Measurements from ENCODE around the gene ADAMTSL1. TPM values are rescaled to one million over a fixed set of nuclear protein-coding genes. Genes with fewer than 3 reads are reported as not detected.

ADAMTSL1 gene
- polyA plus RNA-seq, 1 donor from 2014 or later = 1.1 TPM

GRCh38 chr9:18848657-18849056 is 374.7 kb downstream of the ADAMTSL1 start:
- H3K9me2 ChIP-seq (ENCODE audit: insufficient read depth, low read length) = no peaks in the 10 kb centered on the region
- no peak overlapping the region for H3K4me2 ChIP-seq (ENCODE audit: low read length)
- TF ChIP-seq MXI1 (conservative IDR thresholded peaks at IDR 0.05; ENCODE audit: poor library complexity, severe bottlenecking) (no peak), REST (IDR thresholded peaks at IDR 0.05; ENCODE audit: borderline replicate concordance) (no peak), TAF1 (IDR thresholded peaks at IDR 0.05; ENCODE audit: low read depth) (no peak), RAD21 (conservative IDR thresholded peaks at IDR 0.05) (no peak), SMC3 (conservative IDR thresholded peaks at IDR 0.05; ENCODE audit: poor library complexity) (no peak), EP300 (conservative IDR thresholded peaks at IDR 0.05; ENCODE audit: poor library complexity, severe bottlenecking) (no peak), CTCF (IDR thresholded peaks at IDR 0.05; ENCODE audit: poor library complexity, severe bottlenecking) (no peak), POLR2AphosphoS5 (IDR thresholded peaks at IDR 0.05) (no peak), EZH2 (IDR thresholded peaks at IDR 0.05; ENCODE audit: borderline replicate concordance, insufficient read depth, low read length, poor library complexity, severe bottlenecking) (no peak)
- H4K20me1 ChIP-seq (ENCODE audit: insufficient read depth) = no peaks in the 10 kb centered on the region
- H3K4me3 ChIP-seq (ENCODE audit: low read length) = no peak overlapping the region
- no peak overlapping the region for H2AFZ ChIP-seq (ENCODE audit: low read depth, low read length)
- H3F3A ChIP-seq (ENCODE audit: insufficient read depth, low read length, poor library complexity, severe bottlenecking) = no peaks in the 10 kb centered on the region
- no peak overlapping the region for H3K27ac ChIP-seq (ENCODE audit: low read length)
- no peaks in the 10 kb centered on the region for H3K9me3 ChIP-seq (ENCODE audit: low read length)
- no peaks in the 10 kb centered on the region for H3K36me3 ChIP-seq (ENCODE audit: insufficient read depth, low read length)
- H3K79me2 ChIP-seq (replicated peaks; ENCODE audit: insufficient read depth, low read length) = no peaks in the 10 kb centered on the region
- H3K27me3 ChIP-seq (ENCODE audit: insufficient read depth, low read depth, low read length) = no peaks in the 10 kb centered on the region
- H3K9ac ChIP-seq (ENCODE audit: low read length) = no peak overlapping the region

- Histone ChIP-seq H4K20me1 (ENCODE audit: insufficient read depth) (no peaks in the 10 kb centered on the region), H3K79me2 (replicated peaks; ENCODE audit: insufficient read depth, low read length) (no peaks in the 10 kb centered on the region), H3K27ac (ENCODE audit: low read length) (no peak overlapping the region), H3K4me2 (ENCODE audit: low read length) (no peak overlapping the region), H3K4me3 (ENCODE audit: low read length) (no peak overlapping the region), H3F3A (ENCODE audit: insufficient read depth, low read length, poor library complexity, severe bottlenecking) (no peaks in the 10 kb centered on the region), H3K27me3 (ENCODE audit: insufficient read depth, low read depth, low read length) (no peaks in the 10 kb centered on the region), H2AFZ (ENCODE audit: low read depth, low read length) (no peak overlapping the region), H3K9ac (ENCODE audit: low read length) (no peak overlapping the region), H3K36me3 (ENCODE audit: insufficient read depth, low read length) (no peaks in the 10 kb centered on the region), H3K9me2 (ENCODE audit: insufficient read depth, low read length) (no peaks in the 10 kb centered on the region), H3K9me3 (ENCODE audit: low read length) (no peaks in the 10 kb centered on the region)
- TF ChIP-seq REST (IDR thresholded peaks at IDR 0.05; ENCODE audit: borderline replicate concordance) (no peak), TAF1 (IDR thresholded peaks at IDR 0.05; ENCODE audit: low read depth) (no peak), RAD21 (conservative IDR thresholded peaks at IDR 0.05) (no peak), EZH2 (IDR thresholded peaks at IDR 0.05; ENCODE audit: borderline replicate concordance, insufficient read depth, low read length, poor library complexity, severe bottlenecking) (no peak), SMC3 (conservative IDR thresholded peaks at IDR 0.05; ENCODE audit: poor library complexity) (no peak), MXI1 (conservative IDR thresholded peaks at IDR 0.05; ENCODE audit: poor library complexity, severe bottlenecking) (no peak), EP300 (conservative IDR thresholded peaks at IDR 0.05; ENCODE audit: poor library complexity, severe bottlenecking) (no peak), CTCF (IDR thresholded peaks at IDR 0.05; ENCODE audit: poor library complexity, severe bottlenecking) (no peak), POLR2AphosphoS5 (IDR thresholded peaks at IDR 0.05) (no peak)
Measured at GRCh38 chr9:18849270-18849669, 375.3 kb downstream of the ADAMTSL1 start.

Data from neural cell (in vitro differentiated cells).